MV-4-11 (cell line): ENCODE results near the gene CNNM1.

Source experiments
- DNase-seq: peaks from one replicate; lab custom pipeline; 2025; lab: John Stamatoyannopoulos, UW

CNNM1 gene

GRCh38 chr10:99337901-99338300 lies 8.7 kb downstream of the CNNM1 start:
- DNase-seq, result no peak

GRCh38 chr10:99339077-99339476 lies 9.9 kb downstream of the CNNM1 start:
- DNase-seq, result no peak

- DNase-seq, result no peak
These were observed 10.4 kb downstream of the CNNM1 start for GRCh38 chr10:99339563-99340047.

DNA sequence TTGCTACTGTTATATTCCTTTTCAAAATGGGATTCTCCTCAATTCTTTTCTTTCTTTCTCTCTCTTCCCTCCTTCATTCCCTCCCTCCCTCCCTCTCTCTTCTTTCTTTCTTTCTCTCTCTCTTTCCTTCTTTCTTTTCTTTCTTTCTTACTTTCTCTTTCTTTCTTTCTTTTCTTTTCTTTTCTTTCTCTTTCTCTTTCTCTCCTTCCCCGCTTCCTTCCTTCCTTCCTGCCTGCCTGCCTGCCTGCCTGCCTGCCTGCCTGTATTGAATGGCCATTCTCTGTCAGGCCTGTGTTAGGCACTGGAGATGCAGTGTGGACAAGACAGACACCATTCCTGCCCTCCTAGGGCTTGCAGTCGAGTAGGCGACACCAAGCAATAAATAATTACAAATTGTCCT lies 11.5 kb downstream of the CNNM1 start:
- DNase-seq, result no peak

GRCh38 chr10:99341248-99341647 lies 12.1 kb downstream of the CNNM1 start:
- DNase-seq, result no peak

- DNase-seq, result no peak
These were observed 12.8 kb downstream of the CNNM1 start for GRCh38 chr10:99341860-99342490.

GRCh38 chr10:99343262-99343661 lies 14.1 kb downstream of the CNNM1 start:
- no peak for DNase-seq

DNA sequence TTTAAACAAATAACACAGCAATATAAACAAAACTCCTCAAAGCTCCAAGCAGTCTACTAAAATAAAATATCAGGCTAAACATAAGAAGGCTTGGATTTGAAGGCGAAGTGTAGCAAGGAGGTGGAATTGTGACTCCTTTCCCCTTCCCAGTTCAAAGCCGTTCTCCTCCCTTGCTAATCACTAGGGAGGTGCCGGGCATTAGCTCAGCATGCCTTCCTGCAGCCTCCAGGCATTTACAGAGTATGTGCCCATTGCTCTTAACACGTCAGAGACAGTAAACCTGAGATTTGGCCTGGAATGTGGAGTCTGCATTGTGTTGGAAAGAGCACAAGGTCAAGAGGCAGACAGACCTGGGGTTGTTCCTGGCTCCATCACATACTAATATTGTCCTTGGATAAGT lies 15.6 kb downstream of the CNNM1 start:
- no peak for DNase-seq

GRCh38 chr10:99345350-99345749 lies 16.2 kb downstream of the CNNM1 start:
- DNase-seq, result no peak

GRCh38 chr10:99346247-99346646 lies 17.1 kb downstream of the CNNM1 start:
- no peak for DNase-seq

- DNase-seq, result no peak
These were observed 18.5 kb downstream of the CNNM1 start for GRCh38 chr10:99347672-99348071.

DNA sequence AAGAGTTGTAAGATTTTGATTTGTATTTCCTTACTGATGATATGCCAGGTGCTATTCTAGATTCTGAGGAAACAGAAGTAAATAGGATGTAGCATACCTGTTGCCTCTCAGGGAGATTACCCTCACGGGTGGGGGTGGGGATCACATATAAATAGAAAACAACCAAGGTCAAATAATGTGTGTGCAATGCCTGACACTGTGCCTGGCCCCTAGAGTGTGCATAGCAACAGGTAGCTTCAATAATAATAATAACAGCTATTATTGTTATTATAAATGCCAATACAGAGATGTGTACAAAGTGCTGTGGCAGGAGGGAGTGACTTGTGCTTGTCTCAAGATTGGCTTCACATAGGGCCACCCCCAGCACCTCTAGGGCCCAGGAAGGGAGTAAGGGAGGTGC lies 24.0 kb downstream of the CNNM1 start:
- no peak for DNase-seq

- no peak for DNase-seq
These were observed 28.5 kb downstream of the CNNM1 start for GRCh38 chr10:99357691-99358090.

GRCh38 chr10:99358101-99358500 lies 28.9 kb downstream of the CNNM1 start:
- no peak for DNase-seq

- DNase-seq, result no peak
These were observed 31.8 kb downstream of the CNNM1 start for GRCh38 chr10:99360934-99361333.

DNA sequence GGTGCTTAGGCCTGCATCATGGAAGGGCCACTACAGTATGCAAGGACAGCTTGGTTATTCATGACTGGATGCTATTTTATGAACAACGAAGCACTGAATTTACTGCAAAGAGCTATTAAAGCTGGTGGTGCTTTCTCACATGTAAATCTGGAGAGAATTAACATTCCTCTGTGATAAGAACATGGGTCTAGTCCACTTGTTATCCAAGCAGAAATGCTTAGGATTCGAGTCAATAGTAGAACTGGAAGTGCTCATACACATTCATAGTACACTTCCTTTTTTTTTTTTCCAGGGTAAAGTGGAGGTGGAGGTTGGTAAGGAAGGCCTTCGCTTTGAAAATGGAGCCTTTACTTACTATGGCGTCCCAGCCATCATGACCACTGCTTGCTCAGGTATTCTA lies 35.0 kb downstream of the CNNM1 start:
- DNase-seq, result no peak

DNA sequence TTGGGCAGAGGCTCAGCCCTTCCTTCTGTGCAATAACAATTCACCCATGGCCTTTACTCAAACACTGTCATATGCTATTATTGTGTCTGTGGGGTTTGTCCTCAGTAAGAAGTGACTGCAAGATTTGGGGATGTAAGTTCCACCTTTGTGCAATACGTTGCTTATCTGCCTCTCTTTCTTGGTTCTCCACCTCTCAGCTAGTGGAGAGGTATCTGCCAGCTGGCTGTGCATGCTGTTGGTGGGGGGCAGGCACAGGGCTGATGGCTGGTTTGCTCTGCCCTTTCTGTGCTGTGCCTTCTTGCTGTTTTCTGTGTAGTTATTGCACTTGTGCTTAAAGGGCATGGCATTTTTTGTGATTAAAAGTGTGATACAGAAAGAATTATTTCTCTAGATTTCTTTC lies 36.2 kb downstream of the CNNM1 start:
- no peak for DNase-seq

GRCh38 chr10:99365736-99366135 lies 36.6 kb downstream of the CNNM1 start:
- DNase-seq, result no peak

GRCh38 chr10:99366666-99367065 lies 37.5 kb downstream of the CNNM1 start:
- DNase-seq, result no peak

DNA sequence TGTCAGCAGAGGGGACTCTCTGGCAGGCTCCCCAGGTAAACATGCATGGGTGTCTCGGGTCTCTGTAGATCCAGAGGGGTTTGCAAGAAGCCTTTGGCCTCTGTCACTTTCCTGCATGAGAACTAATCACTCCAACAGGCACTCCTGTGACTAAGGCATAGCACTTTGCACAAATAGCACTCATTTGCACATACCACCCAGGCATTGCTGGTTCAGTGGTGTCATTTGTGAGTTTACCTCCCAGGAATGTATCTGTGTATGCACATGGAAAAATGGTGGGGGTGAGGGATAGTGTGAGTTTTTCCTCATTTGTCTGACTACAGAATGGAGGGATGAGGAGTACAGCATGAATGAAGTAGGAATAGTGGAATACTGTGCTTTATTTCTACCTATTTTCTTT lies 39.5 kb downstream of the CNNM1 start:
- no peak for DNase-seq

GRCh38 chr10:99369126-99369525 lies 40.0 kb downstream of the CNNM1 start:
- no peak for DNase-seq

DNA sequence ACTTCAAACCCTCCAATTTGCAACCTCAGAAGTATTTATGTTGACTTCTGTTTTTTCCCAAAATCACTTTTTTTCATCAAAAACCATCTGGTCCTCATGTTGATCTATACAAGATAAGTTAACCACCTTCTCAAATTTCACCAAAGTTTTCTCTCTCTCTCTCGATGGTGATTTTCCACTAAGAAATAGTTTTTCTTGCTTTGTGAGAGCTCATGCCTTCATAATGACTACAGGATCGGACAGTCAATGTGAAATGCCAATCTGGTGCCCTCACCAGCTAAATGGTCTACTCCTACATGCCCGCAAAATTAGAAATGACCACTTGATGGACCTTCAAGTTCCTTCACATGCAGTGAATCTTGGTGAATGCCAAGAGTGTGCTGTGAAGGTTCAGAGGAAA lies 40.4 kb downstream of the CNNM1 start:
- no peak for DNase-seq

GRCh38 chr10:99370993-99371392 lies 41.8 kb downstream of the CNNM1 start:
- no peak for DNase-seq

- no peak for DNase-seq
These were observed 43.6 kb downstream of the CNNM1 start for GRCh38 chr10:99372546-99373271.
